ENCODE measurements around the gene EEIG2.
A peak's percentile ranks its signal among the peaks of the same experiment; 100 is the strongest.

Gene EEIG2

DNA sequence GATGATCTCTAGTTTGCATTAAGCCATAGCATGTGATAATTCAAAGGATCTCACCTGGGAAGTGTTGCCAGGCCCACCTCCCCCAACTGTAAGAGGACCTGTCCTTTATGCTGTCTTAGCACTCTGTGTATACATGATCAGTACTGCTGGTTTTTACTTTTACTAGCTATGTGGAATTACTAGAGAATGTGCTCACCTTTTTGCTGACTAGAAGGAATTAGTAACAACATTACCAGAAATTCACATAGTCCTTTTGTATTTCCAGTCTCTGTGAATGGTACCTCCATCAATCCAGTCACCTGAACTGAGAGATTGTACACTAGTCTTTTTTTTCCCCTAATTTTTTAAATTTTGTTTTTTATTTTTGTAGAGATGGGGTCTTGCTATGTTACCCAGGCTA lies 46.6 kb downstream of the EEIG2 start:
- Histone ChIP-seq H3K4me3 (ENCODE audit: insufficient read depth in 1 of 2, low read depth in 1 of 2, low read length in 2 of 2) (no peak overlapping the region), H3K4me1 (ENCODE audit: control insufficient read depth, insufficient read depth, low read depth, low read length) (peaks cover 2% of the 10 kb centered on the region), H2AFZ (ENCODE audit: low read depth, low read length) (no peak overlapping the region), H3K9me3 (ENCODE audit: control insufficient read depth, low read length) (no peaks in the 10 kb centered on the region), H2BK120ac (ENCODE audit: low read depth, low read length) (no peak overlapping the region), H3K4ac (ENCODE audit: low read depth in 1 of 2, low read length in 2 of 2) (no peak overlapping the region), H3K9ac (ENCODE audit: low read length) (no peak overlapping the region), H2BK15ac (ENCODE audit: low read depth, poor library complexity, severe bottlenecking) (no peak overlapping the region), H2AK5ac (ENCODE audit: low read length, severe bottlenecking) (no peak overlapping the region), H3K27me3 (ENCODE audit: control insufficient read depth in 1 of 2, insufficient read depth in 1 of 2, low read length in 2 of 2) (no peaks in the 10 kb centered on the region), H3K18ac (ENCODE audit: low read depth in 1 of 2, low read length in 2 of 2) (no peak overlapping the region), H4K8ac (ENCODE audit: low read length) (no peak overlapping the region), H3K23ac (ENCODE audit: low read length in 2 of 2) (no peak overlapping the region), H3K36me3 (ENCODE audit: control insufficient read depth in 1 of 2, insufficient read depth in 2 of 2, low read depth in 1 of 2, low read length in 2 of 2) (peaks cover 0 to 14% of the 10 kb centered on the region in 2 experiments), H3K27ac (ENCODE audit: low read length, poor library complexity, severe bottlenecking) (no peak overlapping the region), H4K91ac (ENCODE audit: low read length) (no peak overlapping the region), H3K4me2 (ENCODE audit: low read length, poor library complexity, severe bottlenecking) (no peak overlapping the region), H3K79me1 (replicated peaks; ENCODE audit: low read length, poor library complexity, severe bottlenecking) (no peaks in the 10 kb centered on the region), H3K14ac (ENCODE audit: low read length in 2 of 2) (no peak overlapping the region), H2BK5ac (ENCODE audit: low read depth, low read length, poor library complexity, severe bottlenecking) (no peak overlapping the region), H2BK12ac (ENCODE audit: low read length in 2 of 2) (no peak overlapping the region)
- no peak for DNase-seq

DNA sequence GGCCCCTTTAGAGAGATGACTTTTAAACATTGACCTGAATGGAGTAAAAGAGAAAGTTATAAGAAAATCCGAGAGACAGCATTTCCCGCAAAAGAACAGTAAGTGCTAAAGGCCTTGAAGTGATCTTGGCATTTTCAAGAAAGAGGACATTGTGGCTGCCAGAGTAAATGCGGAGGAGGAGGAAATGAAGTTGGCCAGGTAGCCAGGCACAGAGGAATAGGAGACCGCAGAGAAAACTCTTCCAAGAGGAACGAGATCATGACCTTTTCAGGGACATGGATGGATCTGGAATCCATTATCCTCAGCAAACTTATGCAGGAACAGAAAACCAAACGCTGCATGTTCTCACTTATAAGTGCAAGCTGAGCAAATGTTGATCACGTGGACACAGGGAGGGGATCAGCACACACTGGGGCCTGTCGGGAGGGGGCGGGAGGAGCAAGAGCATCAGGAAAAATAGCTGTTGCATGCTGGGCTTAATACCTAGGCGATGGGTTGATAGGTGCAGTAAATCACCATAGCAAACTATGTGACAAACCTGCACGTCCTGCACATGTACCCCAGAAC lies 49.7 kb downstream of the EEIG2 start:
- no peak overlapping the region for H2BK120ac ChIP-seq (ENCODE audit: low read depth, low read length)
- no peaks in the 10 kb centered on the region for H3K9me3 ChIP-seq (ENCODE audit: control insufficient read depth, low read length)
- H2BK15ac ChIP-seq (ENCODE audit: low read depth, poor library complexity, severe bottlenecking) = no peak overlapping the region
- peak overlapping the region in 1 of 2 experiments; percentile 40 for H3K4me3 ChIP-seq (ENCODE audit: insufficient read depth in 1 of 2, low read depth in 1 of 2, low read length in 2 of 2)
- no peak overlapping the region for H3K23ac ChIP-seq (ENCODE audit: low read length in 2 of 2)
- peaks cover 2% of the 10 kb centered on the region for H3K4me1 ChIP-seq (ENCODE audit: control insufficient read depth, insufficient read depth, low read depth, low read length)
- H3K18ac ChIP-seq (ENCODE audit: low read depth in 1 of 2, low read length in 2 of 2) = no peak overlapping the region
- no peaks in the 10 kb centered on the region for H3K79me1 ChIP-seq (replicated peaks; ENCODE audit: low read length, poor library complexity, severe bottlenecking)
- H3K27me3 ChIP-seq (ENCODE audit: control insufficient read depth in 1 of 2, insufficient read depth in 1 of 2, low read length in 2 of 2) = no peaks in the 10 kb centered on the region
- no peak overlapping the region for H2AFZ ChIP-seq (ENCODE audit: low read depth, low read length)
- H3K36me3 ChIP-seq (ENCODE audit: control insufficient read depth in 1 of 2, insufficient read depth in 2 of 2, low read depth in 1 of 2, low read length in 2 of 2) = peaks cover 0 to 17% of the 10 kb centered on the region in 2 experiments
- WGBS = 89% methylated on average over 9 of the region's 11 CpGs
- H4K8ac ChIP-seq (ENCODE audit: low read length) = no peak overlapping the region
- no peak overlapping the region for H3K4me2 ChIP-seq (ENCODE audit: low read length, poor library complexity, severe bottlenecking)
- H3K14ac ChIP-seq (ENCODE audit: low read length in 2 of 2) = no peak overlapping the region
- no peak overlapping the region for H2AK5ac ChIP-seq (ENCODE audit: low read length, severe bottlenecking)
- no peak overlapping the region for H2BK5ac ChIP-seq (ENCODE audit: low read depth, low read length, poor library complexity, severe bottlenecking)
- peak overlapping the region; percentile 50 for H3K9ac ChIP-seq (ENCODE audit: low read length)
- no peak overlapping the region for H4K91ac ChIP-seq (ENCODE audit: low read length)
- H2BK12ac ChIP-seq (ENCODE audit: low read length in 2 of 2) = no peak overlapping the region
- H3K4ac ChIP-seq (ENCODE audit: low read depth in 1 of 2, low read length in 2 of 2) = no peak overlapping the region
- no peak overlapping the region for H3K27ac ChIP-seq (ENCODE audit: low read length, poor library complexity, severe bottlenecking)
- DNase-seq = no peak

Measured in mesenchymal stem cell (in vitro differentiated cells and primary cell).